NOMO-1 treated with dmso at 0.1 percent for 144 hours (cell line): ENCODE results near the gene ATXN7.

Source experiments
- DNase-seq: peaks from one replicate; lab custom pipeline; 2025; ENCODE audit not compliant: unreplicated experiment; lab: John Stamatoyannopoulos, UW

ATXN7 gene

GRCh38 chr3:63863150-63864007, at the start of gene ATXN7, which contains the start of gene THOC7:
ATXN7 (plus strand) TSS chr3:63863867; CDS start chr3:63912599, 48,732 bp downstream.
THOC7 (minus strand) TSS chr3:63863805; CDS start chr3:63863790, 15 bp downstream.
- DNase-seq, result peak; percentile 39

- no peak for DNase-seq
Observed at GRCh38 chr3:63814237-63814636, 49.4 kb upstream of the ATXN7 start.

- no peak for DNase-seq
Observed at GRCh38 chr3:63817225-63817624, 46.4 kb upstream of the ATXN7 start.

- DNase-seq, result peak; percentile 23
Observed at GRCh38 chr3:63818282-63819150, 45.2 kb upstream of the ATXN7 start.

GRCh38 chr3:63819151-63819398, 44.6 kb upstream of the ATXN7 start, which contains the start of gene C3orf49:
C3orf49 (plus strand) TSS chr3:63819299; CDS start chr3:63819472, 173 bp downstream.
- no peak for DNase-seq

GRCh38 chr3:63824309-63824708, 39.4 kb upstream of the ATXN7 start:
- DNase-seq, result no peak

- no peak for DNase-seq
Observed at GRCh38 chr3:63830526-63830925, 33.1 kb upstream of the ATXN7 start.

- DNase-seq, result no peak
Observed at GRCh38 chr3:63832395-63832794, 31.3 kb upstream of the ATXN7 start.

GRCh38 chr3:63841704-63842103, 22.0 kb upstream of the ATXN7 start:
- no peak for DNase-seq

GRCh38 chr3:63842127-63842526, 21.5 kb upstream of the ATXN7 start:
- DNase-seq, result no peak

GRCh38 chr3:63845215-63845614, 18.5 kb upstream of the ATXN7 start:
- DNase-seq, result no peak

- no peak for DNase-seq
Observed at GRCh38 chr3:63847718-63848450, 15.8 kb upstream of the ATXN7 start.

GRCh38 chr3:63849175-63849574, 14.5 kb upstream of the ATXN7 start:
- no peak for DNase-seq

- no peak for DNase-seq
Observed at GRCh38 chr3:63851287-63851686, 12.4 kb upstream of the ATXN7 start.

- DNase-seq, result no peak
Observed at GRCh38 chr3:63853106-63853505, 10.6 kb upstream of the ATXN7 start.

- DNase-seq, result peak; percentile 19
Observed at GRCh38 chr3:63855333-63855940, 8.2 kb upstream of the ATXN7 start.

GRCh38 chr3:63857311-63857710, 6.4 kb upstream of the ATXN7 start:
- no peak for DNase-seq

- no peak for DNase-seq
Observed at GRCh38 chr3:63860776-63861175, 2.9 kb upstream of the ATXN7 start.

GRCh38 chr3:63861306-63861705, 2.4 kb upstream of the ATXN7 start:
- DNase-seq, result no peak

GRCh38 chr3:63862804-63863149, 890 bp upstream of the ATXN7 start:
- no peak for DNase-seq
